WTC11 (cell line): Measurements from ENCODE around the gene APPBP2. TPM values are rescaled to one million over a fixed set of nuclear protein-coding genes. Genes with fewer than 3 reads are reported as not detected.
"Not testable (repeated sequence)": the region's sequence is repeated elsewhere in the genome, so short reads cannot be mapped to it uniquely, and the experiment has no call there.

ENCODE experiments used
- ATAC-seq: fragments of 200-7000 bp; cut with Tn5 transposase; 2 replicates; pipeline ENCODE4 v1.10.0; 2021; ENCODE audit warnings: mild to moderate bottlenecking, moderate library complexity
- CTCF ChIA-PET: fragments of 300-600 bp; sonication (Branson Sonifier 250); formaldehyde crosslinking; loops from one replicate; lab custom pipeline; 2021; ENCODE audit warnings: antibody characterized with exemption; lab: Charles Lee
- POLR2A ChIA-PET: fragments of 350-600 bp; sonication (Branson Sonifier 250); formaldehyde crosslinking; loops from one replicate; lab custom pipeline; 2021; ENCODE audit warnings: antibody characterized with exemption; lab: Charles Lee
- DNase-seq: peaks from one replicate; pipeline ENCODE4 v3.0.0; 2021; ENCODE audit warnings: low spot score
- H3K27ac Mint-ChIP-seq: 2 replicates; pipeline ENCODE4 v1.8.0; 2021; ENCODE audit warnings: mixed read lengths
- H3K27me3 Mint-ChIP-seq: 2 replicates; pipeline ENCODE4 v1.8.0; 2021; ENCODE audit warnings: low read depth, mild to moderate bottlenecking, moderate library complexity, mixed read lengths
- H3K36me3 Mint-ChIP-seq: 2 replicates; pipeline ENCODE4 v1.8.0; 2021; ENCODE audit warnings: mixed read lengths
- H3K4me1 Mint-ChIP-seq: 2 replicates; pipeline ENCODE4 v1.8.0; 2022; ENCODE audit warnings: mixed read lengths
- H3K4me3 Mint-ChIP-seq: 2 replicates; pipeline ENCODE4 v1.8.0; 2021; ENCODE audit warnings: mild to moderate bottlenecking, moderate library complexity, mixed read lengths
- H3K9me3 Mint-ChIP-seq: 2 replicates; pipeline ENCODE4 v1.8.0; 2021; ENCODE audit warnings: mixed read lengths
- ETV6 ChIP-seq: sonication (generic); formaldehyde crosslinking; IDR thresholded peaks from 2 replicates; pipeline ENCODE4 v1.8.1; 2022; ENCODE audit warnings: mild to moderate bottlenecking, missing genetic modification reagents
- GTF2I ChIP-seq: fragments of 250-450 bp; sonication (Bioruptor Pico); conservative IDR thresholded peaks from 2 replicates; pipeline ENCODE4 v1.4.0; 2021; ENCODE audit warnings: mild to moderate bottlenecking
- NFATC4 ChIP-seq: fragments of 250-450 bp; sonication (Bioruptor Pico); IDR thresholded peaks from 2 replicates; pipeline ENCODE4 v1.9.0; 2021; ENCODE audit warnings: mild to moderate bottlenecking
- NFE2L1 ChIP-seq: sonication (generic); formaldehyde crosslinking; IDR thresholded peaks from 2 replicates; pipeline ENCODE4 v1.8.1; 2023; ENCODE audit warnings: missing genetic modification reagents
- PRRX2 ChIP-seq: fragments of 250-450 bp; sonication (Bioruptor Pico); IDR thresholded peaks from 2 replicates; pipeline ENCODE4 v1.8.0; 2021; ENCODE audit warnings: mild to moderate bottlenecking
- SOX15 ChIP-seq: fragments of 250-450 bp; sonication (Bioruptor Pico); IDR thresholded peaks from 2 replicates; pipeline ENCODE4 v1.9.0; 2021; ENCODE audit warnings: mild to moderate bottlenecking
- SP1 ChIP-seq: sonication (generic); formaldehyde crosslinking; conservative IDR thresholded peaks from 2 replicates; pipeline ENCODE4 v1.8.1; 2022; ENCODE audit warnings: missing genetic modification reagents
- ZBTB21 ChIP-seq: sonication (generic); formaldehyde crosslinking; IDR thresholded peaks from 2 replicates; pipeline ENCODE4 v1.8.1; 2023; ENCODE audit warnings: mild to moderate bottlenecking, missing genetic modification reagents, borderline replicate concordance
- ZNF671 ChIP-seq: fragments of 250-450 bp; sonication (Bioruptor Pico); IDR thresholded peaks from 2 replicates; pipeline ENCODE4 v1.8.0; 2021; ENCODE audit warnings: mild to moderate bottlenecking
- total RNA-seq: library from RNA; stranded (reverse); gene quantifications from 3 replicates; pipeline ENCODE4 v1.2.3, GENCODE V29; 2021
- TF ChIP-seq, protein P1 (sequence below): fragments of 250-450 bp; sonication (Bioruptor Pico); IDR thresholded peaks from 2 replicates; pipeline ENCODE4 v1.9.0; 2021; ENCODE audit warnings: mild to moderate bottlenecking
- TF ChIP-seq, protein P2 (sequence below): sonication (generic); formaldehyde crosslinking; IDR thresholded peaks from 2 replicates; pipeline ENCODE4 v1.8.1; 2023; ENCODE audit warnings: mild to moderate bottlenecking, missing genetic modification reagents, moderate library complexity
- TF ChIP-seq, protein P3 (sequence below): sonication (generic); formaldehyde crosslinking; IDR thresholded peaks from 2 replicates; pipeline ENCODE4 v1.8.1; 2023; ENCODE audit warnings: mild to moderate bottlenecking, missing genetic modification reagents, borderline replicate concordance
- TF ChIP-seq, protein P4 (sequence below): sonication (generic); formaldehyde crosslinking; IDR thresholded peaks from 2 replicates; pipeline ENCODE4 v1.8.1; 2022; ENCODE audit warnings: mild to moderate bottlenecking, moderate library complexity, missing genetic modification reagents
- TF ChIP-seq, protein P5 (sequence below): sonication (generic); formaldehyde crosslinking; IDR thresholded peaks from 2 replicates; pipeline ENCODE4 v1.8.0; 2022; ENCODE audit warnings: mild to moderate bottlenecking, missing genetic modification reagents
- TF ChIP-seq, protein P6 (sequence below): fragments of 200-600 bp; IDR thresholded peaks from 2 replicates; pipeline ENCODE4 v1.8.0; 2022; ENCODE audit warnings: antibody characterized with exemption

APPBP2 gene
- total RNA-seq, 1 experiment from 2014 or later, result 15.3 TPM

DNA sequence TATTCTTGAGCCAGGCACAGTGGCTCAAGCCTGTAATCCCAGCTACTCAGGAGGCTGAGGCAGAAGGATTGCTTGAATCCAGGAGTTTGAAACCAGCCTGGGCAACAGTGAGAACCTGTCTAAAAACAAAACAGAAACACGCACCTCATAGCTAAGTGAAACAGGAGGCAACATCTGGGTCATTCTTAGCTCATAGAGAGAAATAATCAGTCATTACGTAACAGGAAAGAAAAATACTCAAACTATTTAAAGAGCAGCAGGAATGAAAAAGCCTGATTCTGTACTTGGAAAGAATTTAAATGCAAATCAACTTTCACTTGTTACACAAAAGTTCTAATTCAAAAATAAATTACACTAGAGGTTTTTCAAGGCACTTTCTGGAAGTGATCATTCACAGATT, 86.5 kb downstream of the APPBP2 start:
- TF ChIP-seq, protein P1, sequence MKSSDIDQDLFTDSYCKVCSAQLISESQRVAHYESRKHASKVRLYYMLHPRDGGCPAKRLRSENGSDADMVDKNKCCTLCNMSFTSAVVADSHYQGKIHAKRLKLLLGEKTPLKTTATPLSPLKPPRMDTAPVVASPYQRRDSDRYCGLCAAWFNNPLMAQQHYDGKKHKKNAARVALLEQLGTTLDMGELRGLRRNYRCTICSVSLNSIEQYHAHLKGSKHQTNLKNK (CRISPR knock-in tag), result no peak
- TF ChIP-seq ETV6 (CRISPR knock-in tag) (no peak), SOX15 (CRISPR knock-in tag) (no peak), ZBTB21 (CRISPR knock-in tag) (no peak), PRRX2 (CRISPR knock-in tag) (no peak)
- TF ChIP-seq, protein P2, sequence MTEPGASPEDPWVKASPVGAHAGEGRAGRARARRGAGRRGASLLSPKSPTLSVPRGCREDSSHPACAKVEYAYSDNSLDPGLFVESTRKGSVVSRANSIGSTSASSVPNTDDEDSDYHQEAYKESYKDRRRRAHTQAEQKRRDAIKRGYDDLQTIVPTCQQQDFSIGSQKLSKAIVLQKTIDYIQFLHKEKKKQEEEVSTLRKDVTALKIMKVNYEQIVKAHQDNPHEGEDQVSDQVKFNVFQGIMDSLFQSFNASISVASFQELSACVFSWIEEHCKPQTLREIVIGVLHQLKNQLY (CRISPR knock-in tag), result no peak
- TF ChIP-seq, protein P3, sequence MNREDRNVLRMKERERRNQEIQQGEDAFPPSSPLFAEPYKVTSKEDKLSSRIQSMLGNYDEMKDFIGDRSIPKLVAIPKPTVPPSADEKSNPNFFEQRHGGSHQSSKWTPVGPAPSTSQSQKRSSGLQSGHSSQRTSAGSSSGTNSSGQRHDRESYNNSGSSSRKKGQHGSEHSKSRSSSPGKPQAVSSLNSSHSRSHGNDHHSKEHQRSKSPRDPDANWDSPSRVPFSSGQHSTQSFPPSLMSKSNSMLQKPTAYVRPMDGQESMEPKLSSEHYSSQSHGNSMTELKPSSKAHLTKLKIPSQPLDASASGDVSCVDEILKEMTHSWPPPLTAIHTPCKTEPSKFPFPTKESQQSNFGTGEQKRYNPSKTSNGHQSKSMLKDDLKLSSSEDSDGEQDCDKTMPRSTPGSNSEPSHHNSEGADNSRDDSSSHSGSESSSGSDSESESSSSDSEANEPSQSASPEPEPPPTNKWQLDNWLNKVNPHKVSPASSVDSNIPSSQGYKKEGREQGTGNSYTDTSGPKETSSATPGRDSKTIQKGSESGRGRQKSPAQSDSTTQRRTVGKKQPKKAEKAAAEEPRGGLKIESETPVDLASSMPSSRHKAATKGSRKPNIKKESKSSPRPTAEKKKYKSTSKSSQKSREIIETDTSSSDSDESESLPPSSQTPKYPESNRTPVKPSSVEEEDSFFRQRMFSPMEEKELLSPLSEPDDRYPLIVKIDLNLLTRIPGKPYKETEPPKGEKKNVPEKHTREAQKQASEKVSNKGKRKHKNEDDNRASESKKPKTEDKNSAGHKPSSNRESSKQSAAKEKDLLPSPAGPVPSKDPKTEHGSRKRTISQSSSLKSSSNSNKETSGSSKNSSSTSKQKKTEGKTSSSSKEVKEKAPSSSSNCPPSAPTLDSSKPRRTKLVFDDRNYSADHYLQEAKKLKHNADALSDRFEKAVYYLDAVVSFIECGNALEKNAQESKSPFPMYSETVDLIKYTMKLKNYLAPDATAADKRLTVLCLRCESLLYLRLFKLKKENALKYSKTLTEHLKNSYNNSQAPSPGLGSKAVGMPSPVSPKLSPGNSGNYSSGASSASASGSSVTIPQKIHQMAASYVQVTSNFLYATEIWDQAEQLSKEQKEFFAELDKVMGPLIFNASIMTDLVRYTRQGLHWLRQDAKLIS (CRISPR knock-in tag), result no peak
- TF ChIP-seq, protein P4, sequence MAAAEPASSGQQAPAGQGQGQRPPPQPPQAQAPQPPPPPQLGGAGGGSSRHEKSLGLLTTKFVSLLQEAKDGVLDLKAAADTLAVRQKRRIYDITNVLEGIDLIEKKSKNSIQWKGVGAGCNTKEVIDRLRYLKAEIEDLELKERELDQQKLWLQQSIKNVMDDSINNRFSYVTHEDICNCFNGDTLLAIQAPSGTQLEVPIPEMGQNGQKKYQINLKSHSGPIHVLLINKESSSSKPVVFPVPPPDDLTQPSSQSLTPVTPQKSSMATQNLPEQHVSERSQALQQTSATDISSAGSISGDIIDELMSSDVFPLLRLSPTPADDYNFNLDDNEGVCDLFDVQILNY (CRISPR knock-in tag), result no peak
- Mint-ChIP-seq H3K27me3 (no peaks in the 10 kb centered on the region; the same call in 1 of the 2 replicates), H3K4me1 (peaks cover 5% of the 10 kb centered on the region), H3K36me3 (no peaks in the 10 kb centered on the region), H3K4me3 (no peak overlapping the region), H3K27ac (peak overlapping the region; percentile 93; the same call in 1 of the 2 replicates), H3K9me3 (peaks cover 8% of the 10 kb centered on the region; the same call in 1 of the 2 replicates)
- ChIA-PET POLR2A (interaction anchor here (0.6 kb wide), 1 partner anchor 32 kb away, joined by 4 read pairs; no protein-coding TSS in a partner anchor), CTCF (interaction anchor here (0.7 to 1.0 kb wide), 4 partner anchors 130 to 298 kb away, joined by 4 read pairs; no protein-coding TSS in a partner anchor)
- ATAC-seq (no peak), DNase-seq (no peak)

DNA sequence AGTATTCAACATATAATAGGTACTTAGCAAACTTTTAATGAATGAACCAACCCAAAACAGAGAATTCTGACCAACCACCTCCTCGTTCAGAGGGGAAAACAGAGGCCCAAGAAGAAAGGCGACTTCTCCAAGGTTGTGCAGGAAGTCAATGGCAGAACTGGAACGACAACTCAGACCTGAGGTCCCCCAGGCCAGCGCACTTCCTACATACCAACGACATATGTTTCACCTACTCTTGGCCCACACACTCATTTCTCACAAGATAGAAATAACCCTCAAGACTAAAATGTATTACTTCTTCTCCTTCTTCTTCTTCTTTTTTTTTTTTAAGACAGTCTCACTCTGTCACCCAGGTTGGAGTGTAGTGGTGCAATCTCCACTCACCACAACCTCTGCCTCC, 89.4 kb downstream of the APPBP2 start:
- Mint-ChIP-seq H3K4me3 (no peak overlapping the region), H3K4me1 (peaks cover 5% of the 10 kb centered on the region), H3K27me3 (no peaks in the 10 kb centered on the region; the same call in 1 of the 2 replicates), H3K9me3 (peaks cover 32% of the 10 kb centered on the region), H3K27ac (no peak overlapping the region), H3K36me3 (peaks cover 15% of the 10 kb centered on the region)
- TF ChIP-seq ETV6 (CRISPR knock-in tag) (no peak), GTF2I (CRISPR knock-in tag) (no peak), SP1 (CRISPR knock-in tag) (no peak), NFE2L1 (CRISPR knock-in tag) (no peak), ZNF671 (CRISPR knock-in tag) (no peak)
- no peak for ATAC-seq
- ChIA-PET CTCF (no interaction called here), POLR2A (no interaction called here)
- no peak for DNase-seq

DNA sequence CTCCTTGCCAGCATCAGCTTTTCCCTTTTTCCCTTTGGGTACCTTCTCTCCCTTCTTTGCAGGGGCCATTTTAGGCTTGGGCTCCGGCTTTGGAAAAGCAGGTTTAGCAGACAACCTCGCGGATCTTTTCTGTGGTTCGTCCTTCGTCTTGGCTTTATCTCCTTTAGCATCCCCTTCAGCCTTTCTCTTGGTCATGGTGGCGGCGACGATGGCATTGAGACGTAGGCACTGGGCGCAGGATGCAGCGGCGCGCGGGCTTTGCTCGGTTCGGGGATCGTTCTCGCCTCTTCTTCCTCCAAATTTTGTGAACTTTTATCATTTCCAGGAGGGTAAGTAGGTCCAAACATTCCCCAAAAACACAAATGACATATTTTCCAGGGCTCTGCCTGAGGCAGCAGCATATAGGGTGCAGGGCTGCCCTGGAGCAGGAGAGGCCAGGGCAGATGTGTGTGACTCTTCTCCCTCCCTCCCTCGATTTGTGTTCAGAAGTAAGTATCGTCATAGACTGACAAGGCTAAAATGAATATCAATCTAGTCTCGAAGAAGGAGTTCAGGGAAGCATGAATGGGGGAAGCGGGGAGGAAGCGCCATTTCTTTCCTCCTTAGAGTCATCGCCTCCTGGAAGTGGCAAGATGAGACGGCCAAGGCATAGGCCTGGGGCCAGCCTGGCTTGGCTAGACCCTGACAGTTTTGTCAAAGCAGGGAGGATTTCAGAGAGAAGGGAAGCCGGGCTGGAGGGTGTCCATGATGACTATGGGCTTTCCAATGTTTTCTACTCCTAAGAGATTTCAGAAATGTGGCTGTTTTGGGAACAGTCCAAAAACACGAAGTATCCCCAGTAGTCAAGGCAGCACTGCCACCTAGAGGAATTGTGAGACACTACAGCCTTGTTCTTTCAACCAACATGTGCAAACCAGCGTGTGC, 90.5 kb downstream of the APPBP2 start:
- no peak overlapping the region for H3K27ac Mint-ChIP-seq
- no peaks in the 10 kb centered on the region; the same call in 1 of the 2 replicates for H3K27me3 Mint-ChIP-seq
- peaks cover 15% of the 10 kb centered on the region for H3K36me3 Mint-ChIP-seq
- TF ChIP-seq NFATC4 (no peak), SP1 (CRISPR knock-in tag) (no peak)
- TF ChIP-seq, protein P5, sequence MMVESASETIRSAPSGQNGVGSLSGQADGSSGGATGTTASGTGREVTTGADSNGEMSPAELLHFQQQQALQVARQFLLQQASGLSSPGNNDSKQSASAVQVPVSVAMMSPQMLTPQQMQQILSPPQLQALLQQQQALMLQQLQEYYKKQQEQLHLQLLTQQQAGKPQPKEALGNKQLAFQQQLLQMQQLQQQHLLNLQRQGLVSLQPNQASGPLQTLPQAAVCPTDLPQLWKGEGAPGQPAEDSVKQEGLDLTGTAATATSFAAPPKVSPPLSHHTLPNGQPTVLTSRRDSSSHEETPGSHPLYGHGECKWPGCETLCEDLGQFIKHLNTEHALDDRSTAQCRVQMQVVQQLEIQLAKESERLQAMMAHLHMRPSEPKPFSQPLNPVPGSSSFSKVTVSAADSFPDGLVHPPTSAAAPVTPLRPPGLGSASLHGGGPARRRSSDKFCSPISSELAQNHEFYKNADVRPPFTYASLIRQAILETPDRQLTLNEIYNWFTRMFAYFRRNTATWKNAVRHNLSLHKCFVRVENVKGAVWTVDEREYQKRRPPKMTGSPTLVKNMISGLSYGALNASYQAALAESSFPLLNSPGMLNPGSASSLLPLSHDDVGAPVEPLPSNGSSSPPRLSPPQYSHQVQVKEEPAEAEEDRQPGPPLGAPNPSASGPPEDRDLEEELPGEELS (CRISPR knock-in tag), result no peak
- TF ChIP-seq, protein P6, sequence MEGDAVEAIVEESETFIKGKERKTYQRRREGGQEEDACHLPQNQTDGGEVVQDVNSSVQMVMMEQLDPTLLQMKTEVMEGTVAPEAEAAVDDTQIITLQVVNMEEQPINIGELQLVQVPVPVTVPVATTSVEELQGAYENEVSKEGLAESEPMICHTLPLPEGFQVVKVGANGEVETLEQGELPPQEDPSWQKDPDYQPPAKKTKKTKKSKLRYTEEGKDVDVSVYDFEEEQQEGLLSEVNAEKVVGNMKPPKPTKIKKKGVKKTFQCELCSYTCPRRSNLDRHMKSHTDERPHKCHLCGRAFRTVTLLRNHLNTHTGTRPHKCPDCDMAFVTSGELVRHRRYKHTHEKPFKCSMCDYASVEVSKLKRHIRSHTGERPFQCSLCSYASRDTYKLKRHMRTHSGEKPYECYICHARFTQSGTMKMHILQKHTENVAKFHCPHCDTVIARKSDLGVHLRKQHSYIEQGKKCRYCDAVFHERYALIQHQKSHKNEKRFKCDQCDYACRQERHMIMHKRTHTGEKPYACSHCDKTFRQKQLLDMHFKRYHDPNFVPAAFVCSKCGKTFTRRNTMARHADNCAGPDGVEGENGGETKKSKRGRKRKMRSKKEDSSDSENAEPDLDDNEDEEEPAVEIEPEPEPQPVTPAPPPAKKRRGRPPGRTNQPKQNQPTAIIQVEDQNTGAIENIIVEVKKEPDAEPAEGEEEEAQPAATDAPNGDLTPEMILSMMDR, result peak; percentile 89
- TF ChIP-seq, all 79 proteins: peak for 1
- peaks cover 24% of the 10 kb centered on the region for H3K9me3 Mint-ChIP-seq
- DNase-seq (peak; percentile 63), ATAC-seq (peak; percentile 92)
- ChIA-PET CTCF (interaction anchor here (0.9 kb wide), 1 partner anchor 293 kb away, joined by 4 read pairs; no protein-coding TSS in a partner anchor), POLR2A (no interaction called here)
- H3K4me3 Mint-ChIP-seq, result no peak overlapping the region
- peaks cover 5% of the 10 kb centered on the region for H3K4me1 Mint-ChIP-seq

DNA sequence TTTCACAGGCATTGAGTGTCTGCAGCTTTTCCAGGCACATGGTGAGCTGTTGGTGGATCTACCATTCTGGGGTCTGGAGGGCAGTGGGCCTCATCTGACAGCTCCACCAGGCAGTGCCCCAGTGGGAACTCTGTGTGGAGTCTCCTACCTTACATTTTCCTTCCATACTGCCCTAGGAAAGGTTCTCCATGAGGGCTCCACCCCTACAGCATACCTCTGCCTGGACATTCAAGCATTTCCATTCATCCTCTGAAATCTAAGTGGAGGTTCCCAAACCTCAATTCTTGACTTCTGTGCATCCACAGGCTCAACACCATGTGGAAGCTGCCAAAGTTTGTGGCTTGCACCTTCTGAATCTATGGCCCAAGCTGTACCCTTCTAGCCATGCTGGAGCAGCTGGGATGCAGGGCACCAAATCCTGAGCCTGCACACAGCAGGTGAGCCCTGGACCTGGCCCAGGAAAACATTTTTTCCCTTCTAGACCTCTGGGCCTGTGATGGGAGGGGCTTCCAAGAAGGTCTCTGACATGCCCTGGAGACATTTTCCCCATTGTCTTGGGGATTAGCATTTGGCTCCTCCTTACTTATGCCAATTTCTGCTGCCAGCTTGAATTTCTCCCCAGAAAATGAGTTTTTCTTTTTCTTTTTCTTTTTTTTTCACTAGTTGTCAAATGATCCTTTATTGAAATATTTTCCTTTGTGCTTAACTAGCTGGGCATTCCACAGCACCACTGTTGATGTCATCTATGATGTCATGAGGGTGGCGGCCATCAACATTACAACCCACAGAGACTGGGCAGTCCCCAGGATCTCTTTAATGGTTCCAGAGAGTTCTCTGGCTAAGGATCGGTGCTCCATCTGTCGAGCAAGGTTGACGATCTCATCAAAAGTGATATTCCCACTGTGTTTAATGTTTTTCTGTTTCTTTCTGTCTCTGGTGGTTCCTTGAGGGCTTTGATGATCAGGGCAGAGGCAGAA, 92.7 kb downstream of the APPBP2 start:
- DNase-seq, CTCF ChIA-PET: not testable (repeated sequence)

More for the DNA sequence above, 92.7 kb downstream of the APPBP2 start:
- H3K27me3 Mint-ChIP-seq, H3K4me1 Mint-ChIP-seq, H3K27ac Mint-ChIP-seq, POLR2A ChIA-PET, H3K4me3 Mint-ChIP-seq, ATAC-seq: not testable (repeated sequence)
- H3K36me3 Mint-ChIP-seq, result peaks cover 15% of the 10 kb centered on the region
- peaks cover 24% of the 10 kb centered on the region for H3K9me3 Mint-ChIP-seq
